GM20431 (cell line): ENCODE measurements around the gene ZNF599.

Experiments used
- in situ Hi-C: fragments of 300-500 bp; cut with MseI, MboI; formaldehyde crosslinking; loops from one replicate; pipeline ENCODE4 v1.15.0; 2020; ENCODE audit warnings: low sequenced_read_pairs; ENCODE audit not compliant: unreplicated experiment

ZNF599 gene

GRCh38 chr19:34757441-34757840, 15.6 kb downstream of the ZNF599 start:
- in situ Hi-C loops: no loop called here

GRCh38 chr19:34744896-34745690, 27.9 kb downstream of the ZNF599 start:
- in situ Hi-C loops: no loop called here

- in situ Hi-C loops: no loop called here
Measured at GRCh38 chr19:34734537-34735103, 38.4 kb downstream of the ZNF599 start.

GRCh38 chr19:34733746-34734536, 39.1 kb downstream of the ZNF599 start, which contains the start of gene ZNF181:
ZNF181 (plus strand) TSS chr19:34734243; CDS start chr19:34735038, 795 bp downstream.
- in situ Hi-C loops: no loop called here

GRCh38 chr19:34733266-34733745, 39.7 kb downstream of the ZNF599 start:
- in situ Hi-C loops: no loop called here

GRCh38 chr19:34732612-34733211, 40.3 kb downstream of the ZNF599 start:
- in situ Hi-C loops: no loop called here

GRCh38 chr19:34731964-34732363, 41.1 kb downstream of the ZNF599 start:
- in situ Hi-C loops: no loop called here

- in situ Hi-C loops: no loop called here
Measured at GRCh38 chr19:34731019-34731829, 41.8 kb downstream of the ZNF599 start.

GRCh38 chr19:34725400-34725799, 47.6 kb downstream of the ZNF599 start:
- in situ Hi-C loops: no loop called here

- in situ Hi-C loops: loop anchor here (25.0 kb wide), 1 partner anchor 210 kb away; no protein-coding TSS in a partner anchor
Measured at GRCh38 chr19:34722353-34722752, 50.7 kb downstream of the ZNF599 start.

GRCh38 chr19:34715357-34715756, 57.7 kb downstream of the ZNF599 start:
- in situ Hi-C loops: loop anchor here (25.0 kb wide), 1 partner anchor 203 kb away; no protein-coding TSS in a partner anchor

- in situ Hi-C loops: loop anchor here (25.0 kb wide), 1 partner anchor 201 kb away; no protein-coding TSS in a partner anchor
Measured at GRCh38 chr19:34713262-34713637, 59.8 kb downstream of the ZNF599 start.

- in situ Hi-C loops: loop anchor here (25.0 kb wide), 1 partner anchor 200 kb away; no protein-coding TSS in a partner anchor
Measured at GRCh38 chr19:34712395-34713261, 60.4 kb downstream of the ZNF599 start.

GRCh38 chr19:34711890-34712289, 61.1 kb downstream of the ZNF599 start:
- in situ Hi-C loops: loop anchor here (25.0 kb wide), 1 partner anchor 200 kb away; no protein-coding TSS in a partner anchor
